NCI-H1092 treated with DMSO at 0.1 percent for 48 hours (cell line): ENCODE data around the gene SSH2.

Experiments
- DNase-seq: peaks from one replicate; lab custom pipeline; 2025; lab: John Stamatoyannopoulos, UW

Gene SSH2

GRCh38 chr17:29588562-29589411, 341.2 kb downstream of the SSH2 start:
- DNase-seq = peak; percentile 36

- DNase-seq = no peak
These were observed 341.9 kb downstream of the SSH2 start for GRCh38 chr17:29588017-29588561.

GRCh38 chr17:29587591-29587990, 342.4 kb downstream of the SSH2 start:
- DNase-seq = no peak

DNA sequence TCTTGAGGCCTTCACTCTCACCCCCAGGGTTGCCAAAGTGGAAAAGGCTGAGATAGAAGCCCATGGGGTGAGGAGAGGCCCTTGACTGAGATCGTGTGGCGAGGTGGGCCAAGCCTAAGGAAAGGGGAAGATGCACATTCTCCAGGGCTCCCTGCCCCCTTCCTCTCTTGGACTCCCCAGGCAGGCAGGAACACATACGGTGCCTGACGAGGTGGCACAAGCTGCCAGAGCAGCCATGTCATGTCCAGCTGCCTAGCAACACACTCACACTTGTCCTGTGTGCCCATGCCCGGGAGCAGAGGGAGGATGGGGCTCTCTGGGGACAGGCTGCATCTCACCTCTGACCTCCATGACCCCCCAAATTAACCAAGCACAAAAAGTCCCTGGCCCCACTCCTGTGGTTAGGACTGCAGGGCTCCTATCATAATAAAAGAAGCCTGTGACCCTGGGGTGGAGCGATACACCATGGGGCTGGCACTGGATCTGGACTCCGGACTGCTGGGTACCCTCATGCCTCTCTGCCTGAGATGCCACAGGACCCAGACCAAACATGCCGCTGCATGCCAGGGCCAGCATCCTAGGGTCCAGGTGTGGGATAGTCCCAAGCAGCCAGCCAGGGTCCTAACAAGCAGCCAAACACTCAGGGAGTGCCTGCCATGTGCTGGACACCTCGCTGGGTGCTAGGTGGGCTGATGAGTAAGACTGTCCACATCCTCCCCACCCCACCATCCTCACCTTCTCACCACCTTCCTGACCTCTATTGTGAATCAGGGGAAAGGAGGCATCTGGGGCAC, 343.2 kb downstream of the SSH2 start:
- no peak for DNase-seq

DNA sequence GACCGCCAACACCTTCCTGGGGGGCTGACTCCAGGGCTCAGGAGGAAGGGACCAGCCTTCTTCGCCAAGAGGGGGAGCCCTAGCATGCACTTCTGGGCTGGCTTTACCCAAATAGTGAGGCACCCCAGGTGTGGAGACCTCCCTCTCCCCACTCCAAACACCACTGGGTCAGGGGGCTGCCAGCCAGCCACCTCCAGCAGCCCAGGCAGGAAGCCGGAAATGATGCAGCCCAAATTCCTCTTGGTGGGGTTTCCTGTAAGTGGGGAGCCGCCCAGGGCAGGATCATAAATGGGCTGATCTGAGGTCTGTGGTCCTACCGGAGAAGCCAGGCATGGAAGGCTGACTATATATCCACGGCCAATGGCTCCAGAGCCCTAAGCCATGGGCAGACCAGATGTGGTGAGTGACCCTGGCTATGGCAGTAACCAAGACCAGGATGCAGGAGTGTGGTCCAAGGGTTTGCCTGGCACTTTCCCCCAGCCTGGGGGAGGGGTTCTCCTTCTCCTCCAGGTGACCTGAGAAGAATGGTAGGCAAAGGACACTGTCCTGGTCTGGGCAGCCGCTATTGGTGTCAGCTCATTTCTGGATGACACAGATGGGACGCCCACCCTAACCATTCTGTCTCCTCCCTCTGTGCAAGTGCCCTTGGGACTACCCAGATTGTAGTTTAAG, 344.8 kb downstream of the SSH2 start:
- no peak for DNase-seq

GRCh38 chr17:29584452-29585079, 345.5 kb downstream of the SSH2 start:
- DNase-seq = no peak

GRCh38 chr17:29583324-29584248, 346.4 kb downstream of the SSH2 start:
- no peak for DNase-seq

DNA sequence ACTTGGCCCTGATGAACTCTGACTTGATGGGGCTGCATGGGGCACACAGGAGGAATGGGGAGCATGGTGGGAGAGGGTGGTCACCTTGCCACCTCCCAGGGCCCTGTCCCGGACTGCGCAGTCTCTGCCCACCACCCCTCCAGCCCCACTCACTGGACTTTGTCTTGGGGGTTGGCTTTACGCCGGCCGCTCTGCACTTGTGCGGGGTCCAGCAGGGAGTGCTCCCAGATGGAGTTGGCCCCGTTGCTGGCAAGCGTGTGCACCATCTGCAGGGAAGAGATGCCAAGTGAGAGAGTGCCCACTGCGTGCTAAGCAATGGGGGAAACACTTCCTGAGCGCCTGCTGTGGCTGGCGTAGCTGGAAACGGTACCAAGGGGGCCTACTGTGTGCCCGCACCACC, 347.3 kb downstream of the SSH2 start:
- DNase-seq = no peak

DNA sequence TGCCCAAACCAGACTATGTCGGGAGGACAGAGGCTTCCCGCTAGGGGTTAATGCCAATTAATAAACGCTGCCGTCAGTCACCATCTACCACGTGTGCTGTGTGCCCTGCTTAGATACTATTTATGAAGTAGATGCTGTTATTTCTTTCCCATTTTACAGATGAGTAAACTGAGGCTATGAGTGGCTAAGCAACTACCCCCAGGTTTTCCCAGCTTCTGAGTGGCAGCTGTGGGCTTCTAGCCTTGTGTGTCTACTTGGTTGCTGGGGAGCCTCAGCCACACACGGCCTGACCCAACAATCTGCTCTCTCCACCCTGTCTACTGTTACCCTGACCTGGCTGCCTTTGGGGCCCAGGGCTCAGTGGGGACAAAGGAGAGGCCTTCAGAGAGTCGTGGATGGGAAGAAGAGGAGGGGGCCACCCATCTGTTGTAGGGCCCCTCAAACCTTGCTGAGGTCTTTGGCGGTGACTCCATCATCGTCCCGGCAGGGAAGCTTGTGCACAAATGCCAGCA, 347.7 kb downstream of the SSH2 start:
- no peak for DNase-seq

- DNase-seq = no peak
These were observed 348.3 kb downstream of the SSH2 start for GRCh38 chr17:29581583-29582253.

- peak; percentile 59 for DNase-seq
These were observed 349.9 kb downstream of the SSH2 start for GRCh38 chr17:29579866-29580771.

DNA sequence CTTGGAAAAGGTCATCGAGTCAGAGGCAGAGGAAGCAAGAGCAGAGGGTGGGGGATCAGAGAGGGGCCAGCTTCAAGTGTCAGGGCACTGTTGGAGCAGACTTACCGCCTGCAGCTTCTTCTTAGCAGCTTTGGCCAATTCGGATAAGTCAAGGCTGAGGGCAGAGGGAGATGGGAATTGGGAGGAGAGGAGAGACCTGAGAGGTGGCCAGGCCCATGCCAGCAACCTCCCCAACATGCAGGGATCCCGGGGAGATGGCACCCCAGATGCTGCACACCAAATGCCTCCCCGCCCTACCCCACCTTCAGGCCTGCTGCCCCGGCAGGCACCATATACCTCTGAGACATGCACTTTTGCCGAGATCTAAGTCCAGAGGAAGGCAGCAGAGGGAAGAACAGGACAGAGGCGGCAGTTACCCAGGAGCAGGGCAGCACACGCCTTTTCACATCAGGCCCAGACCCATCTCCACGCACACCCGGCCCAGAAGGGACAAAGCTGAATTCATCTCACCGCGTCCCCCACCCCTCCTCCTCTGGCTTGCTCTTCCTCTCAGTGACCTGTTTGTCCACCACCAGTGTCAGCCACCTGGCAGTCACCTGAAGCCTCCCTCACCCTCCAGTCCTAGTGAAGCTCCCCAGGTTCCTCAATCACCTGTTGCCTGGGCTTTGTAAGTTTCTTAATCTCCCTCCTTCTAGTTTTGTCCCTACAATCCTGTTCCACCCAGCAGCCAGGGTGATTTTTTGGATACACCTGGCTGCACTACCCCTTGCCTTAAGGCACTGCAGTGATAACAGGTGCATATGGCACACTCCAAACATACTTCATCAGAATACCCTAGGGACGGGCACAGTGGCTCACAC, 351.2 kb downstream of the SSH2 start:
- DNase-seq = no peak

GRCh38 chr17:29577385-29578211, 352.4 kb downstream of the SSH2 start:
- DNase-seq = no peak

DNA sequence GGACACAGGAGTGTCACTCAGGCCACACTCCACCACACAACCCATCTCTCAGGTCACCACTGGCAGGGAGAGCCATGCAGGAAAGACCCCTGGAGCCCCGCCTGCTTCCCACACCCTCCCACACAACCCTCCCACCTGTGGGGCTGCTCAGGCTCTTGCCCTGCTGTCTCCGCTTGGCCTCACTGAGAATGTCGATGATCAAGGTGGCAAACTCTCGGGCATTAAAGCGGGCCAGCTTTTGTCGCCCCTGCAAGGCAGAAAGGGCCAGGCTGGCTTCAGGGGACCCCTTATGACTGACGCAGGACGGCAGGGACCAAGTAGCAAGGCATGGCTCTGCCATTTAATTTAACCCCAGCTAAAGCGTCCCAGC, 353.0 kb downstream of the SSH2 start:
- DNase-seq = no peak

GRCh38 chr17:29576214-29577000, 353.6 kb downstream of the SSH2 start:
- no peak for DNase-seq
